T-helper 1 cell (primary cell): ENCODE data around the gene TAF10.

Experiments
- DNase-seq, 5 donors: peaks; one replicate each; pipeline ENCODE4 v3.0.0-alpha.2; 2012 to 2020

Gene TAF10

GRCh38 chr11:6576471-6577373 lies 35.3 kb downstream of the TAF10 start:
- DNase-seq = no peak

GRCh38 chr11:6574816-6575715 lies 37.0 kb downstream of the TAF10 start:
- DNase-seq = no peak

GRCh38 chr11:6572215-6572614 lies 39.8 kb downstream of the TAF10 start:
- no peak for DNase-seq

GRCh38 chr11:6571434-6572008 lies 40.5 kb downstream of the TAF10 start:
- DNase-seq = no peak

- DNase-seq = no peak
Observed at GRCh38 chr11:6570691-6571427, 41.2 kb downstream of the TAF10 start.

- DNase-seq = no peak
Observed at GRCh38 chr11:6569706-6570105, 42.3 kb downstream of the TAF10 start.

GRCh38 chr11:6568191-6568918 lies 43.7 kb downstream of the TAF10 start:
- no peak for DNase-seq

- no peak for DNase-seq
Observed at GRCh38 chr11:6567371-6567745, 44.7 kb downstream of the TAF10 start.

GRCh38 chr11:6566704-6567370 lies 45.2 kb downstream of the TAF10 start:
- no peak for DNase-seq

GRCh38 chr11:6565988-6566703 lies 45.9 kb downstream of the TAF10 start:
- no peak for DNase-seq

- no peak for DNase-seq
Observed at GRCh38 chr11:6565325-6565724, 46.7 kb downstream of the TAF10 start.

GRCh38 chr11:6563667-6564066 lies 48.3 kb downstream of the TAF10 start:
- no peak for DNase-seq

GRCh38 chr11:6563121-6563619 lies 48.8 kb downstream of the TAF10 start:
- no peak for DNase-seq

GRCh38 chr11:6561288-6561687 lies 50.7 kb downstream of the TAF10 start:
- DNase-seq = no peak
